ENCODE data around the gene ACSL1.
"Not testable (repeated sequence)": the region's sequence is repeated elsewhere in the genome, so short reads cannot be mapped to it uniquely, and the experiment has no call there.

Gene ACSL1

DNA sequence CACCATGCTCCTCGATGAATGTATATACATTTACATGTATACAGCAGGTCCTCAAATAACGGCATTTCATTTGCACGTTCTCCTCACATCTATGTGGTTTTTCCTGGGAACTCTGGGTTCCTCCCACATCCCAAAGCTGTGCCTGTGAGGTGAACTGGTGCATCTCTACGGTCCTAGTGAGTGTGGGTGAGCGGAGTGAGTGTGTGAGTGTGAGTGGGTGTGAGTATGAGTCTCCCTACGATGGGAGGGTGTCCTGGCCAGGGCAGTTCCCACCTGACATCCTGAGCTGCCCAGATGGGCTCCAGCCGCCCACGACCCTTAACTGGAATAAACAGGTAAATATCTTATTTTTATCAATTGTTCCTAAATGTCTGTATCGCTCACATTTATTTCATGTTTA lies 40.0 kb downstream of the ACSL1 start:
- Histone ChIP-seq H3K79me2 (ENCODE audit: control insufficient read depth, insufficient read depth, low read length) (no peaks in the 10 kb centered on the region), H3K79me1 (ENCODE audit: low read length) (no peaks in the 10 kb centered on the region), H3K23ac (ENCODE audit: low read length) (no peak overlapping the region), H4K8ac (ENCODE audit: low read depth, low read length) (no peak overlapping the region), H3K56ac (ENCODE audit: low read length) (no peak overlapping the region), H4K5ac (ENCODE audit: low read length) (no peak overlapping the region), H3K4me1 (ENCODE audit: control insufficient read depth, low read depth, low read length) (no peaks in the 10 kb centered on the region), H3K4me2 (ENCODE audit: low read length) (no peak overlapping the region), H2BK15ac (replicated peaks; ENCODE audit: low read depth) (no peak overlapping the region), H3K27ac (ENCODE audit: low read depth, low read length) (no peak overlapping the region), H2AK5ac (ENCODE audit: low read length) (no peak overlapping the region), H3K36me3 (ENCODE audit: control insufficient read depth, insufficient read depth, low read length) (no peaks in the 10 kb centered on the region), H3K4me3 (ENCODE audit: low read length) (no peak overlapping the region), H2BK5ac (ENCODE audit: low read length) (no peak overlapping the region), H3K27me3 (ENCODE audit: insufficient read depth, low read length, poor library complexity) (no peaks in the 10 kb centered on the region), H2BK120ac (ENCODE audit: low read depth, low read length) (no peak overlapping the region), H3K4ac (ENCODE audit: low read depth, low read length) (no peak overlapping the region), H3K18ac (ENCODE audit: low read length) (no peak overlapping the region), H3K9ac (ENCODE audit: low read length) (no peak overlapping the region)
- DNase-seq = no peak
- no CpG with 5 or more reads among the region's 9 CpGs for WGBS (ENCODE audit: extremely low coverage, insufficient coverage, low lambda C conversion rate)

DNA sequence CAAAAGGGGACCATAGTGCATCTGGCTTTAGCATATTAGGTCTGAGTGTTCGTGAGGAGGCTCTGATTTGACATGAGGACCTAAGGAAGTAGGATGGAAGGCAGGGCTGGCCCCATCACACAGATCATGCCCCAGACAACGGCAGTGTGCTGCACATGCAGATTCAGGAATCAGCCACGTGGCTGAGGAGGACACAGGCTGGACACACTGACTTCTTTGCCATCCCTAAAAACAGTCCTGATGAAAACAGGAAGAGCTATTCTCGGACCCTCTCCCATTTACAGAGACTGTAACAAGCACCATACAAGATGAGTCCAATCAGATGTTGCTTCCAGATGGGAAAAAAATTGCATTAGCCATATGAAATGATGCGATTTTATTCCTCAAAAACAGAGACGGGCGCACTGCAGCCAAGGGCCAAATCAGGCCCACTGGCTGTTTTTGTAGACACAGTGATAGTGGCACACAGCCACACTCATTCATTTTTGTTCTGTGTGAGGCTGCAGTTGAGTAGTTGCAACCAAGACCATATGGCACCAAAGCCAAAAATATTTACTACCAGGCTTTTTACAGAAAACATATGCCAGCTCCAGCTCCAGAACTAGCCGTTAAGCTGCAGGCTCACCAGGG lies 41.0 kb downstream of the ACSL1 start:
- H3K4me1 ChIP-seq (ENCODE audit: control insufficient read depth, low read depth, low read length) = no peaks in the 10 kb centered on the region
- H3K36me3 ChIP-seq (ENCODE audit: control insufficient read depth, insufficient read depth, low read length) = no peaks in the 10 kb centered on the region
- no peak overlapping the region for H3K4me3 ChIP-seq (ENCODE audit: low read length)
- no peak overlapping the region for H2AK5ac ChIP-seq (ENCODE audit: low read length)
- WGBS (ENCODE audit: extremely low coverage, insufficient coverage, low lambda C conversion rate) = no CpG with 5 or more reads among the region's 8 CpGs
- H3K4ac ChIP-seq (ENCODE audit: low read depth, low read length) = no peak overlapping the region
- no peak overlapping the region for H3K56ac ChIP-seq (ENCODE audit: low read length)
- no peak overlapping the region for H3K23ac ChIP-seq (ENCODE audit: low read length)
- H4K5ac ChIP-seq (ENCODE audit: low read length) = no peak overlapping the region
- no peaks in the 10 kb centered on the region for H3K27me3 ChIP-seq (ENCODE audit: insufficient read depth, low read length, poor library complexity)
- H3K18ac ChIP-seq (ENCODE audit: low read length) = no peak overlapping the region
- no peak overlapping the region for H2BK120ac ChIP-seq (ENCODE audit: low read depth, low read length)
- no peak overlapping the region for H3K4me2 ChIP-seq (ENCODE audit: low read length)
- no peak overlapping the region for H2BK15ac ChIP-seq (replicated peaks; ENCODE audit: low read depth)
- H3K9ac ChIP-seq (ENCODE audit: low read length) = no peak overlapping the region
- no peak overlapping the region for H4K8ac ChIP-seq (ENCODE audit: low read depth, low read length)
- no peaks in the 10 kb centered on the region for H3K79me2 ChIP-seq (ENCODE audit: control insufficient read depth, insufficient read depth, low read length)
- H2BK5ac ChIP-seq (ENCODE audit: low read length) = no peak overlapping the region
- H3K27ac ChIP-seq (ENCODE audit: low read depth, low read length) = no peak overlapping the region
- DNase-seq = no peak
- no peaks in the 10 kb centered on the region for H3K79me1 ChIP-seq (ENCODE audit: low read length)

DNA sequence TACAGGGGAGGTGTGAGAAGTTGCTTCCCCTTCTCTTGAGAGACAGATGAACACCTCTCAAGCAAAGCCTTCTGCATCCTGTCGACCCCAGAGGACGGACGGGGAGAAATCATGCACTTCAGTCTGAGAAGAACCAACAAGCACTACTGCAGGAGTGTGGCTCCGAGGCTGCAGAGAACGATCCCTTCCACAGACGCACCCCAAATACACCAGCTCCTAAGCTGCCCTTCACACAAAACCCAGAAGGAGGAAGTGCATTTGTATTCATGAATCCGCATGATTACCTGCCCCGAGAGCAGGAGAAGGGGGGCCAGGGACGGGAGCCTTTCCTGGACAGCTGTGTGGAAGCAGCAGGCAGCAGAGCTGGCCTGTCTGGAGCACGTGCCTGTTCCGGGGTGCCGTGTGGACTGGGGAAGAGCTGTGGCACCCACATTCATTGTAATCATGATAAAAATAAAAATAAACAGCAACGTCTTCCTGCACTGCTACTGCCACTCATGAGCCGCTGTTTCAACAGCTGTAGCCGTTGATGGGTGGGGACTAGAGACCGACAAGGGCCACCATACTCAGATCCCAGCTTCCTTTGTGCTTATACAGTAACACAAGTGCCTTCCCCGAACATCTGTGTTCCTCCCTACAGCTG lies 42.9 kb downstream of the ACSL1 start:
- no CpG with 5 or more reads among the region's 17 CpGs for WGBS (ENCODE audit: extremely low coverage, insufficient coverage, low lambda C conversion rate)
- no peak overlapping the region for H2AK5ac ChIP-seq (ENCODE audit: low read length)
- H3K79me2 ChIP-seq (ENCODE audit: control insufficient read depth, insufficient read depth, low read length) = no peaks in the 10 kb centered on the region
- H3K27me3 ChIP-seq (ENCODE audit: insufficient read depth, low read length, poor library complexity) = no peaks in the 10 kb centered on the region
- no peak for DNase-seq
- H3K9ac ChIP-seq (ENCODE audit: low read length) = no peak overlapping the region
- H2BK15ac ChIP-seq (replicated peaks; ENCODE audit: low read depth) = no peak overlapping the region
- H3K4me2 ChIP-seq (ENCODE audit: low read length) = no peak overlapping the region
- H3K4me1 ChIP-seq (ENCODE audit: control insufficient read depth, low read depth, low read length) = no peaks in the 10 kb centered on the region
- H4K5ac ChIP-seq (ENCODE audit: low read length) = no peak overlapping the region
- H3K4ac ChIP-seq (ENCODE audit: low read depth, low read length) = no peak overlapping the region
- no peak overlapping the region for H2BK5ac ChIP-seq (ENCODE audit: low read length)
- no peak overlapping the region for H3K27ac ChIP-seq (ENCODE audit: low read depth, low read length)
- no peak overlapping the region for H3K18ac ChIP-seq (ENCODE audit: low read length)
- H3K4me3 ChIP-seq (ENCODE audit: low read length) = no peak overlapping the region
- no peak overlapping the region for H3K56ac ChIP-seq (ENCODE audit: low read length)
- H2BK120ac ChIP-seq (ENCODE audit: low read depth, low read length) = no peak overlapping the region
- H3K79me1 ChIP-seq (ENCODE audit: low read length) = no peaks in the 10 kb centered on the region
- H3K36me3 ChIP-seq (ENCODE audit: control insufficient read depth, insufficient read depth, low read length) = no peaks in the 10 kb centered on the region
- H4K8ac ChIP-seq (ENCODE audit: low read depth, low read length) = no peak overlapping the region
- H3K23ac ChIP-seq (ENCODE audit: low read length) = no peak overlapping the region

DNA sequence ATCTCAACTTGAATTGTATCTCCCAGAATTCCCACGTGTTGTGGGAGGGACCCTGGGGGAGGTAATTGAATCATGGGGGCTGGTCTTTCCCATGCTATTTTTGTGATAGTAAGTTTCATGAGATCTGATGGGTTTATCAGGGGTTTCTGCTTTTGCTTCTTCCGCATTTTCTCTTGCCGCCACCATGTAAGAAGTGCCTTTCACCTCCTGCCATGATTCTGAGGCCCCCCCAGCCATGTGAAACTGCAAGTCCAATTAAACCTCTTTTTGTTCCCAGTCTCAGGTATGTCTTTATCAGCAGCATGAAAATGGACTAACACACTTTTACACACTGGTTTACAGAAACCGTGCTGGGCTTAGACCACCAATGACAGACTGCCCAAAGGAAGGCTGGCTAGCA lies 46.6 kb downstream of the ACSL1 start:
- not testable (repeated sequence) for H3K9ac ChIP-seq (ENCODE audit: low read length); H3K79me1 ChIP-seq (ENCODE audit: low read length); H2AK5ac ChIP-seq (ENCODE audit: low read length); H3K27ac ChIP-seq (ENCODE audit: low read depth, low read length); H3K4ac ChIP-seq (ENCODE audit: low read depth, low read length); H3K4me1 ChIP-seq (ENCODE audit: control insufficient read depth, low read depth, low read length); DNase-seq; H3K18ac ChIP-seq (ENCODE audit: low read length); H3K79me2 ChIP-seq (ENCODE audit: control insufficient read depth, insufficient read depth, low read length); H3K36me3 ChIP-seq (ENCODE audit: control insufficient read depth, insufficient read depth, low read length); H2BK120ac ChIP-seq (ENCODE audit: low read depth, low read length); H3K4me3 ChIP-seq (ENCODE audit: low read length); H3K23ac ChIP-seq (ENCODE audit: low read length); H2BK15ac ChIP-seq (replicated peaks; ENCODE audit: low read depth); H4K8ac ChIP-seq (ENCODE audit: low read depth, low read length); H4K5ac ChIP-seq (ENCODE audit: low read length); H2BK5ac ChIP-seq (ENCODE audit: low read length); H3K56ac ChIP-seq (ENCODE audit: low read length); H3K4me2 ChIP-seq (ENCODE audit: low read length); H3K27me3 ChIP-seq (ENCODE audit: insufficient read depth, low read length, poor library complexity)
- WGBS (ENCODE audit: extremely low coverage, insufficient coverage, low lambda C conversion rate) = no CpG with 5 or more reads among the region's 4 CpGs

DNA sequence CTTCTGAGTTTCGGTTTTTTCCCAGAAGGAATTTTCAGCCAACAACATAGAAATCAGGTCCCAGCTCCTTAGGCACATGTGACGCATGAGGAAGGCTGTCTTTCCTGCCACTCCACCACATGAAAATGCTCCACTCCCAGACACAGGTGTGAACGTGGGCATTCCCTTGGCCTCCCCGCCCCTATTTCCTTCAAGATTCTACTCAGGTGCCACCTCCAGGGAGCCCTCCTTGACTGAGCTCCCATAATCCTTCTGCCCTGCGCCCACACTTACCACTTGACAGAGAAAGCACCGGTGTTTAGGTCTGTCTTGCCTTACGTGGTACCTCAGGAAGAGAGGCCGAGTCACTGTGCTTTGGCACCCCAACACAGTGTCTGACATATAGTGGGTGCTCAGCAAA lies 47.4 kb downstream of the ACSL1 start:
- H2BK15ac ChIP-seq (replicated peaks; ENCODE audit: low read depth) = no peak overlapping the region
- H4K5ac ChIP-seq (ENCODE audit: low read length) = no peak overlapping the region
- H3K18ac ChIP-seq (ENCODE audit: low read length) = no peak overlapping the region
- no peak overlapping the region for H2BK5ac ChIP-seq (ENCODE audit: low read length)
- H3K79me2 ChIP-seq (ENCODE audit: control insufficient read depth, insufficient read depth, low read length) = no peaks in the 10 kb centered on the region
- no peak for DNase-seq
- no CpG with 5 or more reads among the region's 8 CpGs for WGBS (ENCODE audit: extremely low coverage, insufficient coverage, low lambda C conversion rate)
- no peak overlapping the region for H3K4ac ChIP-seq (ENCODE audit: low read depth, low read length)
- H3K79me1 ChIP-seq (ENCODE audit: low read length) = no peaks in the 10 kb centered on the region
- no peaks in the 10 kb centered on the region for H3K27me3 ChIP-seq (ENCODE audit: insufficient read depth, low read length, poor library complexity)
- no peak overlapping the region for H3K27ac ChIP-seq (ENCODE audit: low read depth, low read length)
- H3K36me3 ChIP-seq (ENCODE audit: control insufficient read depth, insufficient read depth, low read length) = no peaks in the 10 kb centered on the region
- H3K23ac ChIP-seq (ENCODE audit: low read length) = no peak overlapping the region
- H3K4me1 ChIP-seq (ENCODE audit: control insufficient read depth, low read depth, low read length) = no peaks in the 10 kb centered on the region
- no peak overlapping the region for H2AK5ac ChIP-seq (ENCODE audit: low read length)
- no peak overlapping the region for H3K4me2 ChIP-seq (ENCODE audit: low read length)
- no peak overlapping the region for H2BK120ac ChIP-seq (ENCODE audit: low read depth, low read length)
- no peak overlapping the region for H3K56ac ChIP-seq (ENCODE audit: low read length)
- H3K9ac ChIP-seq (ENCODE audit: low read length) = no peak overlapping the region
- no peak overlapping the region for H4K8ac ChIP-seq (ENCODE audit: low read depth, low read length)
- no peak overlapping the region for H3K4me3 ChIP-seq (ENCODE audit: low read length)

DNA sequence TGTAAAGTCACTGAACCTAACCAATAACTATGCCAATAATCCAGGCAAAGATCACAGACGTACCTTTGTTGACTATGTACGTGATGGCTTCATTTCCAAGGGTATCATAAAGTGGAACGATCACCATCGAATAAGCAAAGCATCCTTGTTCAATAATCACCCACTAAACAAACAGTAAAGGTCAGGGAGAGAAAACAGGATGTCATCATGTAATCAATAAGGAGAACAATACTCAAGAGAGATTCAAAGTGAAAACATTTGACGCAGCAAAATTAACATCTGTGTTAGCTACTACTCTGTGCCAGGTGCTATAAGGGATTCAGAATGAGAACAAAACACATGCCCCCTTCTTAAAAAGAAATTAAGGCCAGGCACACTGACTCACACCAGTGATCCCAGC lies 48.9 kb downstream of the ACSL1 start:
- Histone ChIP-seq H3K4ac (ENCODE audit: low read depth, low read length) (no peak overlapping the region), H2BK5ac (ENCODE audit: low read length) (no peak overlapping the region), H3K36me3 (ENCODE audit: control insufficient read depth, insufficient read depth, low read length) (no peaks in the 10 kb centered on the region), H3K4me1 (ENCODE audit: control insufficient read depth, low read depth, low read length) (no peaks in the 10 kb centered on the region), H4K5ac (ENCODE audit: low read length) (no peak overlapping the region), H3K27ac (ENCODE audit: low read depth, low read length) (no peak overlapping the region), H3K9ac (ENCODE audit: low read length) (no peak overlapping the region), H2AK5ac (ENCODE audit: low read length) (no peak overlapping the region), H2BK120ac (ENCODE audit: low read depth, low read length) (no peak overlapping the region), H3K4me2 (ENCODE audit: low read length) (no peak overlapping the region), H3K79me1 (ENCODE audit: low read length) (no peaks in the 10 kb centered on the region), H3K56ac (ENCODE audit: low read length) (no peak overlapping the region), H3K27me3 (ENCODE audit: insufficient read depth, low read length, poor library complexity) (no peaks in the 10 kb centered on the region), H3K4me3 (ENCODE audit: low read length) (no peak overlapping the region), H4K8ac (ENCODE audit: low read depth, low read length) (no peak overlapping the region), H3K23ac (ENCODE audit: low read length) (no peak overlapping the region), H2BK15ac (replicated peaks; ENCODE audit: low read depth) (no peak overlapping the region), H3K79me2 (ENCODE audit: control insufficient read depth, insufficient read depth, low read length) (no peaks in the 10 kb centered on the region), H3K18ac (ENCODE audit: low read length) (no peak overlapping the region)
- no peak for DNase-seq
- no CpG with 5 or more reads among the region's 5 CpGs for WGBS (ENCODE audit: extremely low coverage, insufficient coverage, low lambda C conversion rate)

All from mesendoderm (in vitro differentiated cells).